Right lung (tissue), 5 donors: ENCODE data around the gene GALNT14. TPM values are rescaled to one million over a fixed set of nuclear protein-coding genes. Genes with fewer than 3 reads are reported as not detected.

ENCODE experiments used
- DNase-seq, 2 donors: peaks; one replicate each; pipeline ENCODE4 v3.0.0-alpha.2; 2013
- polyA plus RNA-seq, 5 donors: library from polyadenylated mRNA; unstranded; fragments of 120-200 nt; gene quantifications; one replicate each; pipeline versions ENCODE4 v1.2.1 to v1.2.3, GENCODE V29; 2013; ENCODE audit warnings: inconsistent platforms in 1 of 5, low replicate concordance in 1 of 5; ENCODE audit not compliant: insufficient read length in 5 of 5, insufficient read depth in 1 of 5

Gene GALNT14
- polyA plus RNA-seq, 5 donors = 4.4 to 7.6 (median 5.4) TPM

- DNase-seq = no peak
Observed at GRCh38 chr2:31088504-31089195, 49.6 kb downstream of the GALNT14 start.

- DNase-seq = no peak
Observed at GRCh38 chr2:31087491-31087890, 50.7 kb downstream of the GALNT14 start.

- DNase-seq = no peak
Observed at GRCh38 chr2:31086590-31086989, 51.6 kb downstream of the GALNT14 start.

- DNase-seq = no peak
Observed at GRCh38 chr2:31083234-31083993, 54.8 kb downstream of the GALNT14 start.

GRCh38 chr2:31082002-31082401 lies 56.2 kb downstream of the GALNT14 start:
- DNase-seq = no peak

GRCh38 chr2:31081492-31081891 lies 56.7 kb downstream of the GALNT14 start:
- DNase-seq = no peak

GRCh38 chr2:31080361-31080760 lies 57.9 kb downstream of the GALNT14 start:
- no peak for DNase-seq

GRCh38 chr2:31079665-31080064 lies 58.6 kb downstream of the GALNT14 start:
- no peak for DNase-seq

GRCh38 chr2:31078579-31079105 lies 59.6 kb downstream of the GALNT14 start:
- no peak for DNase-seq

- DNase-seq = no peak
Observed at GRCh38 chr2:31078011-31078410, 60.2 kb downstream of the GALNT14 start.

GRCh38 chr2:31075941-31076590 lies 62.2 kb downstream of the GALNT14 start:
- DNase-seq = no peak

- no peak for DNase-seq
Observed at GRCh38 chr2:31075431-31075830, 62.8 kb downstream of the GALNT14 start.

GRCh38 chr2:31071741-31072140 lies 66.5 kb downstream of the GALNT14 start:
- DNase-seq = no peak

- DNase-seq = no peak
Observed at GRCh38 chr2:31070339-31071125, 67.7 kb downstream of the GALNT14 start.

GRCh38 chr2:31069643-31070325 lies 68.5 kb downstream of the GALNT14 start:
- no peak for DNase-seq

GRCh38 chr2:31067259-31067658 lies 71.0 kb downstream of the GALNT14 start:
- DNase-seq = no peak

GRCh38 chr2:31066551-31066950 lies 71.7 kb downstream of the GALNT14 start:
- DNase-seq = no peak

GRCh38 chr2:31066086-31066485 lies 72.2 kb downstream of the GALNT14 start:
- DNase-seq = no peak

- no peak for DNase-seq
Observed at GRCh38 chr2:31065356-31065755, 72.9 kb downstream of the GALNT14 start.

GRCh38 chr2:31060397-31060796 lies 77.8 kb downstream of the GALNT14 start:
- no peak for DNase-seq
